ENCODE measurements around the gene URGCP. TPM values are rescaled to one million over a fixed set of nuclear protein-coding genes. Genes with fewer than 3 reads are reported as not detected.

Gene URGCP
- total and polyA plus RNA-seq, 10 of the 15 experiments (the other 5 are each of a cell fraction or from before 2014, with no cell fraction given): 2.0 to 29.7 (median 17.5) TPM

GRCh38 chr7:43954524-43955228, 48.3 kb upstream of the URGCP start:
- ChIA-PET POLR2A (no interaction called here), RAD21 (ENCODE audit: unreplicated experiment) (interaction anchor here (1.3 to 1.4 kb wide), 2 partner anchors 85 to 372 kb away, joined by 3 read pairs; partner anchors contain the start of genes MRPS24 and STK17A), CTCF (interaction anchor here (0.7 to 1.9 kb wide), 4 partner anchors 10 to 115 kb away, joined by 3 to 9 read pairs (median 3); no protein-coding TSS in a partner anchor), SMC1A (ENCODE audit: uncharacterized antibody, unreplicated experiment) (no interaction called here)
- BruUV-seq (replicated peaks): no TSS peak
- no peak overlapping the region for H3K9ac ChIP-seq (ENCODE audit: control insufficient read depth, insufficient read depth, low read length)
- ATAC-seq: peak; percentile 97
- WGBS (ENCODE audit: insufficient coverage, insufficient replicate concordance, low lambda C conversion rate, missing lambda C conversion rate): 65% methylated on average over 3 of the region's 3 CpGs
- no peak overlapping the region for H2AFZ ChIP-seq (ENCODE audit: control insufficient read depth, low read depth, low read length)
- H3K27ac ChIP-seq (ENCODE audit: control insufficient read depth, insufficient read depth): no peak overlapping the region
- TF ChIP-seq RELB (IDR thresholded peaks at IDR 0.05; ENCODE audit: low read depth) (no peak), NR2C2 (IDR thresholded peaks at IDR 0.05; ENCODE audit: borderline replicate concordance, control insufficient read depth, insufficient read length, low read depth) (no peak), CTCF (IDR thresholded peaks at IDR 0.05 in 2 of 3, conservative IDR thresholded peaks at IDR 0.05 in 1 of 3; ENCODE audit: control insufficient read depth in 2 of 3, extremely low read depth in 1 of 3, insufficient read depth in 1 of 3, low read depth in 3 of 3, low read length in 3 of 3) (peak; percentile 58 to 72 (median 58); a peak in 5 of 6 replicates), USF2 (IDR thresholded peaks at IDR 0.05; ENCODE audit: borderline replicate concordance, low read depth, low read length) (no peak), PKNOX1 (IDR thresholded peaks at IDR 0.05) (0 out of 2 replicates have a peak, but pooled peaks have one; percentile 17), RAD21 (IDR thresholded peaks at IDR 0.05; ENCODE audit: insufficient read depth, low read depth, low read length) (peak; percentile 67), SMC3 (IDR thresholded peaks at IDR 0.05; ENCODE audit: borderline replicate concordance, low read length) (peak; percentile 41; the same call in 1 of the 2 replicates)
- DNase-seq (ENCODE audit: low read depth, low spot score): peak; percentile 7
- H3K27me3 ChIP-seq (replicated peaks in 1 of 2; ENCODE audit: control insufficient read depth in 2 of 2, insufficient read depth in 2 of 2, low read length in 1 of 2): no peaks in the 10 kb centered on the region
- no peaks in the 10 kb centered on the region for H3K4me1 ChIP-seq (ENCODE audit: control insufficient read depth, insufficient read depth, low read length)
- H3K9me3 ChIP-seq (replicated peaks; ENCODE audit: control insufficient read depth, insufficient read depth, low read length): no peaks in the 10 kb centered on the region
- no peaks in the 10 kb centered on the region for H4K20me1 ChIP-seq (ENCODE audit: control insufficient read depth, insufficient read depth)
- H3K4me2 ChIP-seq (ENCODE audit: control insufficient read depth, insufficient read depth): no peak overlapping the region
- FAIRE-seq: peak; percentile 86
- H3K4me3 ChIP-seq: no peak overlapping the region
- peaks cover 0 to 14% of the 10 kb centered on the region in 2 experiments; a peak in 1 of 4 replicates for H3K36me3 ChIP-seq (ENCODE audit: control insufficient read depth in 2 of 2, insufficient read depth in 2 of 2, low read length in 1 of 2)
- in situ Hi-C loops (cut with MboI): no loop called here
- H3K79me2 ChIP-seq (ENCODE audit: control insufficient read depth, insufficient read depth, low read length): no peaks in the 10 kb centered on the region
- intact Hi-C loops (cut with micrococcal nuclease; ENCODE audit: unreplicated experiment): no loop called here
